Measurements from ENCODE around the gene NDUFA12.

Gene NDUFA12

DNA sequence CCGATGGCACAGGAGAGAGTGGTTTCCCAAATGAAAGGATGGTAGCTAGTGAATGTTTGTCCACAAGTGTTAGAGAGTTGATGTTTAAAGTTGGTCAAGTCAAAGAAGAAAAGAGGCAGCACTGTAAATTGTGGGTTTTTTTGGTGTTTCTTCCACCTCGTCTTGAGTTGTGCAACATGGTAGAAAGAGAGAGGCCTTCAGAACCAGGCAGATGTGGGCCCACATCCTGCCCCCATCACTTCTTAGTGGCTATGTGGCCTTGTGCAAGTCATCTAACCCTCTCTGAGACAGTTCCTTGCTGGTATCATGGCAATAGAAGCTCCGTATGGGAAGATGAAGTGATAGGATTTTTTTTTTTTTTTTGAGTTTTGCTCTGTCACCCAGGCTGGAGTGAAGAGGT, 60.8 kb downstream of the NDUFA12 start:
- no peak overlapping the region for H3K4me3 ChIP-seq (ENCODE audit: low read depth, low read length)

- no peak overlapping the region for H3K4me3 ChIP-seq (ENCODE audit: low read depth, low read length)
These were observed 62.0 kb downstream of the NDUFA12 start for GRCh38 chr12:94941440-94941862.

DNA sequence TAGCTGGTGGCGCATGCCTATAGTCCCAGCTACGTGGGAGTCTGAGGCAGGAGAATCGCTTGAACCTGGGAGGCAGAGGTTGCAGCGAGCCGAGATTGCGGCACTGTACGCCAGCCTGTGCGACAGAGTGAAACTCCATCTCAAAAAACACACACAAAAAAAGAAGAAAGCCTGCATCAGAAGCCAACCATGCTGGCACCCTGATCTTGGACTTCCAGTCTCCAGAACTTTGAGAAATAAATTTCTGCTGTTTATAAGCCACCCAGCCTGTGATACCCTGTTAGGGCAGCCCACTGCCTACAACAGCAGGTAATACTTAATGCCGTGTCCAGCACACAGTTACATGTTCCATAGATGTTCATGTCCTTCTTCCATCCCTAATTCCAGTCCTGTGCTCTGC, 62.7 kb downstream of the NDUFA12 start:
- H3K4me3 ChIP-seq (ENCODE audit: low read depth, low read length): no peak overlapping the region

GRCh38 chr12:94938583-94938982, 64.9 kb downstream of the NDUFA12 start:
- no peak overlapping the region for H3K4me3 ChIP-seq (ENCODE audit: low read depth, low read length)

DNA sequence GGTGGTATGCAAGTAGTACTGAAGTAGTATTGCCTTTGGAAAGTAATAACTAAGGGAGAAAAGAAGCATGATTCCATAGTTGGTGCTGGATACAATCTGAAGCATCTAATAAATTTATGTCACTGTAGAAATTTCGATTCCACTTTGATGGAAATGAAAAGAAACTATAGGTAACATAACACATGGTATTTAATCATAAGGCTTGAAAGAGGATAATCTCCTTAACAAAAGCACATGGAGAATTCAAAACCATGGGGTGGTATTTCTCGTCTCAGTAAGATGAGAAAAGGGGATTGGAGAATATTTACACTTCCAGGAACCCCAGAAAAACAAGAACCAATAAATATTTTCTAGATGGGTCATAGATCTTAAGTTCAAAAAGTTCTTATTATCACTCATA, 72.7 kb downstream of the NDUFA12 start:
- no peak overlapping the region for H3K4me3 ChIP-seq (ENCODE audit: low read depth, low read length)

DNA sequence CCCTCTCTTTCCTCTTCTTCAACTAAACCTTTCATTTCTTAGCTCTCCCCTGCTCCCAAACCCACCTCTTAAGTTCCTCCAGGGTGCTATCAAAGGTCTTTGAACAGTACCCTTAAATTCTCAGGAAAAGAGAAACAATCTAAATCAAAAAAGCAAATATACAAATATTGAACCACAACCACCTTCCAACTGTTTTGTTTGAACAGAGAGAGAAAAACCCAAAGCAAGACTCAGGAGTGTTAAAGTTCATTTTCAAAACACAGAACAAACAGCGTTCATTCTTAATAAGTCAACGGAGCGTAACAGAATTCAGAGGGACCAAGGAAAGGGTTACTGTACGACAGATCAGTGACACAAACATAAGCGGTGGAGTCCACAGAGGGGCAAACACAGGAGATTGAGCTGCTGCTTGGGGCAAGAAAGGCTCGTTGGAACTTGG, 73.3 kb downstream of the NDUFA12 start:
- H3K4me3 ChIP-seq (ENCODE audit: low read depth, low read length): no peak overlapping the region

- H3K4me3 ChIP-seq (ENCODE audit: low read depth, low read length): no peak overlapping the region
These were observed 73.7 kb downstream of the NDUFA12 start for GRCh38 chr12:94929780-94930179.

- no peak overlapping the region for H3K4me3 ChIP-seq (ENCODE audit: low read depth, low read length)
These were observed 77.8 kb downstream of the NDUFA12 start for GRCh38 chr12:94925729-94926128.

- H3K4me3 ChIP-seq (ENCODE audit: low read depth, low read length): no peak overlapping the region
These were observed 78.3 kb downstream of the NDUFA12 start for GRCh38 chr12:94925206-94925605.

- no peak overlapping the region for H3K4me3 ChIP-seq (ENCODE audit: low read depth, low read length)
These were observed 80.9 kb downstream of the NDUFA12 start for GRCh38 chr12:94922561-94922960.

Measured in iPS-11a (cell line).